Measurements from ENCODE around the gene PRPF19. TPM values are rescaled to one million over a fixed set of nuclear protein-coding genes. Genes with fewer than 3 reads are reported as not detected.

PRPF19 gene
- polyA plus RNA-seq, 1 of the 3 experiments (the other 2 are of a cell fraction), result 58.9 TPM

DNA sequence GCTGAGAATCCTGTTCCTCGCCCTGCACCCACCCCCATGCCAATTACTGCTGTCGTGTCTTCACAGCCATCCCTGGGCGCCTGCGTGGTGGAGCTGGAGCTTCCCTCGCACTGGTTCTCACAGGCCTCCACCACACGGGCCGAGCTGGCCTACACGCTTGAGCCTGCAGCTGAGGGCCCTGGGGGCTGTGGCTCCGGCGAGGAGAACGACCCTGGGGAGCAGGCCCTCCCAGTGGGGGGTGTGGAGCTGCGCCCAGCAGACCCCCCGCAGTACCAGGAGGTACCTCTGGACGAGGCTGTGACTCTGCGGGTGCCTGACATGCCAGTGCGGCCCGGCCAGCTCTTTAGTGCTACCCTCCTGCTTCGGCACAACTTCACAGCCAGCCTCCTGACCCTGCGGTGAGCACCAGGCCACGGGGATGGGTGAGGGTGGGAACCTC, 22.2 kb upstream of the PRPF19 start:
- H3K27ac ChIP-seq (ENCODE audit: low read depth in 2 of 2, low read length in 1 of 2), result no peak overlapping the region
- no peak overlapping the region for H3K9ac ChIP-seq
- H3K9me2 ChIP-seq, result no peaks in the 10 kb centered on the region
- peaks cover 0 to 52% of the 10 kb centered on the region in 2 experiments for H3K36me3 ChIP-seq (replicated peaks in 1 of 2; ENCODE audit: control insufficient read depth in 1 of 2, insufficient read depth in 2 of 2, low read length in 1 of 2)
- DNase-seq, result no peak
- no peak overlapping the region for H3K4me2 ChIP-seq
- no peaks in the 10 kb centered on the region for H3K27me3 ChIP-seq (ENCODE audit: insufficient read depth)
- ChIA-PET CTCF (interaction anchor here (0.8 to 1.1 kb wide), 3 partner anchors 14 to 198 kb away, joined by 3 read pairs; no protein-coding TSS in a partner anchor), POLR2A (interaction anchor here (1.4 kb wide), 1 partner anchor 12 kb away, joined by 3 read pairs; no protein-coding TSS in a partner anchor)
- H3K4me3 ChIP-seq (ENCODE audit: low read depth in 2 of 2, low read length in 1 of 2), result no peak overlapping the region
- no peaks in the 10 kb centered on the region for H4K20me1 ChIP-seq (ENCODE audit: insufficient read depth)
- peaks cover 0 to 23% of the 10 kb centered on the region in 2 experiments; a peak in 2 of 4 replicates for H3K4me1 ChIP-seq (ENCODE audit: control insufficient read depth in 1 of 2, insufficient read depth in 2 of 2, low read depth in 1 of 2, low read length in 1 of 2)
- H3K9me3 ChIP-seq, result no peaks in the 10 kb centered on the region
- WGBS (ENCODE audit: low lambda C conversion rate), result 94% methylated on average over 16 of the region's 20 CpGs
- no peaks in the 10 kb centered on the region for H3F3A ChIP-seq (replicated peaks; ENCODE audit: insufficient read depth)
- TF ChIP-seq YY1 (IDR thresholded peaks at IDR 0.05; ENCODE audit: low read depth), result no peak
- no peak for TF ChIP-seq RXRA (IDR thresholded peaks at IDR 0.05; ENCODE audit: borderline replicate concordance, low read depth)
- TF ChIP-seq ELF1 (IDR thresholded peaks at IDR 0.05), result no peak
- no peak for TF ChIP-seq RFX5 (IDR thresholded peaks at IDR 0.05; ENCODE audit: low read length)
- no peak for TF ChIP-seq RAD21 (IDR thresholded peaks at IDR 0.05; ENCODE audit: low read length)
- TF ChIP-seq GATA2 (CRISPR knock-in tag; IDR thresholded peaks at IDR 0.05), result no peak
- TF ChIP-seq TEAD4 (IDR thresholded peaks at IDR 0.05; ENCODE audit: borderline replicate concordance, insufficient read depth), result no peak
- TF ChIP-seq EP300 (IDR thresholded peaks at IDR 0.05; ENCODE audit: borderline replicate concordance in 1 of 2, low read depth in 1 of 2, low read length in 1 of 2), result no peak
- TF ChIP-seq, protein P1, sequence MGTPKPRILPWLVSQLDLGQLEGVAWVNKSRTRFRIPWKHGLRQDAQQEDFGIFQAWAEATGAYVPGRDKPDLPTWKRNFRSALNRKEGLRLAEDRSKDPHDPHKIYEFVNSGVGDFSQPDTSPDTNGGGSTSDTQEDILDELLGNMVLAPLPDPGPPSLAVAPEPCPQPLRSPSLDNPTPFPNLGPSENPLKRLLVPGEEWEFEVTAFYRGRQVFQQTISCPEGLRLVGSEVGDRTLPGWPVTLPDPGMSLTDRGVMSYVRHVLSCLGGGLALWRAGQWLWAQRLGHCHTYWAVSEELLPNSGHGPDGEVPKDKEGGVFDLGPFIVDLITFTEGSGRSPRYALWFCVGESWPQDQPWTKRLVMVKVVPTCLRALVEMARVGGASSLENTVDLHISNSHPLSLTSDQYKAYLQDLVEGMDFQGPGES (IDR thresholded peaks at IDR 0.05; ENCODE audit: low read depth, low read length), result no peak
- no peak for TF ChIP-seq POLR2AphosphoS5 (IDR thresholded peaks at IDR 0.05; ENCODE audit: low read depth, low read length)
- TF ChIP-seq SIN3A (IDR thresholded peaks at IDR 0.05; ENCODE audit: borderline replicate concordance, low read depth, low read length), result no peak
- TF ChIP-seq, protein P2, sequence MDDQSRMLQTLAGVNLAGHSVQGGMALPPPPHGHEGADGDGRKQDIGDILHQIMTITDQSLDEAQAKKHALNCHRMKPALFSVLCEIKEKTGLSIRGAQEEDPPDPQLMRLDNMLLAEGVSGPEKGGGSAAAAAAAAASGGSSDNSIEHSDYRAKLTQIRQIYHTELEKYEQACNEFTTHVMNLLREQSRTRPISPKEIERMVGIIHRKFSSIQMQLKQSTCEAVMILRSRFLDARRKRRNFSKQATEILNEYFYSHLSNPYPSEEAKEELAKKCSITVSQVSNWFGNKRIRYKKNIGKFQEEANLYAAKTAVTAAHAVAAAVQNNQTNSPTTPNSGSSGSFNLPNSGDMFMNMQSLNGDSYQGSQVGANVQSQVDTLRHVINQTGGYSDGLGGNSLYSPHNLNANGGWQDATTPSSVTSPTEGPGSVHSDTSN (IDR thresholded peaks at IDR 0.05), result no peak
- TF ChIP-seq MXI1 (IDR thresholded peaks at IDR 0.05; ENCODE audit: low read depth, low read length), result no peak
- TF ChIP-seq CHD2 (IDR thresholded peaks at IDR 0.05; ENCODE audit: low read length, partially characterized antibody), result no peak
- TF ChIP-seq, protein P3, sequence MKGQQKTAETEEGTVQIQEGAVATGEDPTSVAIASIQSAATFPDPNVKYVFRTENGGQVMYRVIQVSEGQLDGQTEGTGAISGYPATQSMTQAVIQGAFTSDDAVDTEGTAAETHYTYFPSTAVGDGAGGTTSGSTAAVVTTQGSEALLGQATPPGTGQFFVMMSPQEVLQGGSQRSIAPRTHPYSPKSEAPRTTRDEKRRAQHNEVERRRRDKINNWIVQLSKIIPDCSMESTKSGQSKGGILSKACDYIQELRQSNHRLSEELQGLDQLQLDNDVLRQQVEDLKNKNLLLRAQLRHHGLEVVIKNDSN (IDR thresholded peaks at IDR 0.05; ENCODE audit: borderline replicate concordance, low read depth), result no peak
- no peak for TF ChIP-seq FOXJ3 (CRISPR knock-in tag; IDR thresholded peaks at IDR 0.05)
- TF ChIP-seq NRF1 (IDR thresholded peaks at IDR 0.05; ENCODE audit: low read depth, low read length), result no peak
- TF ChIP-seq, protein P4, sequence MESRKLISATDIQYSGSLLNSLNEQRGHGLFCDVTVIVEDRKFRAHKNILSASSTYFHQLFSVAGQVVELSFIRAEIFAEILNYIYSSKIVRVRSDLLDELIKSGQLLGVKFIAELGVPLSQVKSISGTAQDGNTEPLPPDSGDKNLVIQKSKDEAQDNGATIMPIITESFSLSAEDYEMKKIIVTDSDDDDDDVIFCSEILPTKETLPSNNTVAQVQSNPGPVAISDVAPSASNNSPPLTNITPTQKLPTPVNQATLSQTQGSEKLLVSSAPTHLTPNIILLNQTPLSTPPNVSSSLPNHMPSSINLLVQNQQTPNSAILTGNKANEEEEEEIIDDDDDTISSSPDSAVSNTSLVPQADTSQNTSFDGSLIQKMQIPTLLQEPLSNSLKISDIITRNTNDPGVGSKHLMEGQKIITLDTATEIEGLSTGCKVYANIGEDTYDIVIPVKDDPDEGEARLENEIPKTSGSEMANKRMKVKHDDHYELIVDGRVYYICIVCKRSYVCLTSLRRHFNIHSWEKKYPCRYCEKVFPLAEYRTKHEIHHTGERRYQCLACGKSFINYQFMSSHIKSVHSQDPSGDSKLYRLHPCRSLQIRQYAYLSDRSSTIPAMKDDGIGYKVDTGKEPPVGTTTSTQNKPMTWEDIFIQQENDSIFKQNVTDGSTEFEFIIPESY (IDR thresholded peaks at IDR 0.05; ENCODE audit: borderline replicate concordance, low read depth), result no peak
- no peak for TF ChIP-seq SMC3 (IDR thresholded peaks at IDR 0.05; ENCODE audit: low read depth, low read length)
- no peaks in the 10 kb centered on the region; the same call in 1 of the 2 replicates for H3K79me2 ChIP-seq (ENCODE audit: insufficient read depth)
- no peak overlapping the region for H2AFZ ChIP-seq (ENCODE audit: low read depth)
